Measurements from ENCODE around the gene HK1.

DNA sequence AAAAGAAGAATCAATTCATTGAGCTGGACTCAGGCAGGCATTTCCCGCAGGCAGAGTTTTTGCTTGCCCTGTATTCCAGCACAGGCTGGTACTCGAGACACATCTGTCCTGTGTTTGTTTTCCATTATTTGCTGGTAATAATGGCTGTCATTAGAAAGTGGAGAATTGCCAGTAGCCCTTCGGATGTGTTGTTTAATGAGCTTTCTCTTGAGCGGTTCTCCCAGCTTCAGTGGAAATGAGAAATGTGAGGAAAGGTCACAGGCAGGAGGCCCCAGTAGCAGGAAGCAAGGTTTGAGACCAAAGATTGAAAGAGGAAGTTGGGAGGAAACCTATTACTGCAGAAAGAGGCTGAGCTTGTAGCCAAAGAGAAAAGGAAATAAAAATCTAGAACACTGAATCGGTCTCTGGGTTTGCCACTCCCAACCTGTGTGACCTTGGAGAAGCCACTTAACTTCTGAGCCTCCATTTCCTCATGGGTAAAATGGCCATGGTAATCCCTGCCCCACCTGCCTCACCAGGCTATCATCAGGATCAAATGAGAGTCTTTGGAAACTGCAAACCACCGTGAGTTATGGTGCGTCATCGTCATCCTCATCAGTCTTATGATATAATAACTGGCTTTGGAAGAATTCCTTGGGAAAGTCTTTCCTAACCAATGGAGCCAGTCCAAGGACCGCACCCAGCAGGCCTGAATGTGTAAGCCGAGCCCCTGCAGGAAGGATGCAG is 70.7 kb downstream of the HK1 start:
- no peak for TF ChIP-seq POLR2A (IDR thresholded peaks at IDR 0.05)
- TF ChIP-seq, protein P1, sequence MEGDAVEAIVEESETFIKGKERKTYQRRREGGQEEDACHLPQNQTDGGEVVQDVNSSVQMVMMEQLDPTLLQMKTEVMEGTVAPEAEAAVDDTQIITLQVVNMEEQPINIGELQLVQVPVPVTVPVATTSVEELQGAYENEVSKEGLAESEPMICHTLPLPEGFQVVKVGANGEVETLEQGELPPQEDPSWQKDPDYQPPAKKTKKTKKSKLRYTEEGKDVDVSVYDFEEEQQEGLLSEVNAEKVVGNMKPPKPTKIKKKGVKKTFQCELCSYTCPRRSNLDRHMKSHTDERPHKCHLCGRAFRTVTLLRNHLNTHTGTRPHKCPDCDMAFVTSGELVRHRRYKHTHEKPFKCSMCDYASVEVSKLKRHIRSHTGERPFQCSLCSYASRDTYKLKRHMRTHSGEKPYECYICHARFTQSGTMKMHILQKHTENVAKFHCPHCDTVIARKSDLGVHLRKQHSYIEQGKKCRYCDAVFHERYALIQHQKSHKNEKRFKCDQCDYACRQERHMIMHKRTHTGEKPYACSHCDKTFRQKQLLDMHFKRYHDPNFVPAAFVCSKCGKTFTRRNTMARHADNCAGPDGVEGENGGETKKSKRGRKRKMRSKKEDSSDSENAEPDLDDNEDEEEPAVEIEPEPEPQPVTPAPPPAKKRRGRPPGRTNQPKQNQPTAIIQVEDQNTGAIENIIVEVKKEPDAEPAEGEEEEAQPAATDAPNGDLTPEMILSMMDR (IDR thresholded peaks at IDR 0.05): no peak
